HCT116 (cell line): Measurements from ENCODE around the gene INMT.

Experiments used
- CTCF ChIP-seq, 3 experiments: fragments of 200-600 bp in 1 of 3; sonication (generic) in 1 of 3; IDR thresholded peaks in 2 of 3; conservative IDR thresholded peaks in 1 of 3; 2 replicates each; pipeline ENCODE4 v1.5.1; 2012 to 2017; ENCODE audit warnings: low read depth in 2 of 3, low read length in 2 of 3, antibody characterized with exemption in 1 of 3, borderline replicate concordance in 1 of 3, control low read depth in 1 of 3, mild to moderate bottlenecking in 1 of 3, mixed read lengths in 1 of 3, mixed run types in 1 of 3, moderate library complexity in 1 of 3; ENCODE audit not compliant: insufficient read depth in 1 of 3
- FOSL1 ChIP-seq: IDR thresholded peaks from 2 replicates; pipeline ENCODE4 v1.6.1; 2012; ENCODE audit warnings: low read depth
- POLR2A ChIP-seq: IDR thresholded peaks from 2 replicates; pipeline ENCODE4 v1.7.0; 2011; ENCODE audit warnings: borderline replicate concordance; ENCODE audit not compliant: insufficient read depth, insufficient read length; ENCODE audit errors: extremely low read depth
- POLR2AphosphoS5 ChIP-seq: IDR thresholded peaks from 2 replicates; pipeline ENCODE4 v1.6.1; 2011; ENCODE audit warnings: mild to moderate bottlenecking, low read depth, low read length, moderate library complexity
- ZFX ChIP-seq: fragments of 450-650 bp; IDR thresholded peaks from 2 replicates; pipeline ENCODE4 v1.6.1; 2017
- ZNF274 ChIP-seq: fragments of 200-500 bp; sonication (Bioruptor generic); IDR thresholded peaks from 2 replicates; pipeline ENCODE4 v1.6.1; 2014; ENCODE audit warnings: mild to moderate bottlenecking, low read depth, low read length, inconsistent platforms

- no peak for TF ChIP-seq CTCF (IDR thresholded peaks at IDR 0.05 in 2 of 3, conservative IDR thresholded peaks at IDR 0.05 in 1 of 3; ENCODE audit: borderline replicate concordance in 1 of 3, insufficient read depth in 1 of 3, low read depth in 2 of 3, low read length in 2 of 3)
- TF ChIP-seq ZFX = no peak
- no peak for TF ChIP-seq POLR2A
- TF ChIP-seq FOSL1 = no peak
- TF ChIP-seq ZNF274 = no peak
- no peak for TF ChIP-seq POLR2AphosphoS5
Observed at GRCh38 chr7:30730097-30730496, 21.8 kb upstream of the INMT start.
